GM13976 (cell line): Measurements from ENCODE around the gene ABTB2.

Experiments
- DNase-seq: peaks from one replicate; pipeline ENCODE4 v3.0.0; 2012; ENCODE audit warnings: low spot score
- CTCF ChIP-seq: IDR thresholded peaks from 2 replicates; pipeline ENCODE4 v1.5.1; 2012; ENCODE audit warnings: borderline replicate concordance, mild to moderate bottlenecking; ENCODE audit not compliant: insufficient read depth; ENCODE audit errors: extremely low read depth, missing control alignments, control extremely low read depth
- in situ Hi-C: fragments of 300-500 bp; cut with MboI; formaldehyde crosslinking; loops from one replicate; pipeline ENCODE4 v1.12.0; 2022; ENCODE audit warnings: low sequenced_read_pairs, mixed read lengths, inconsistent platforms; ENCODE audit not compliant: unreplicated experiment

The ABTB2 gene

GRCh38 chr11:34266090-34266912 is 91.5 kb downstream of the ABTB2 start:
- DNase-seq, result no peak
- in situ Hi-C loops, result no loop called here
- no peak for TF ChIP-seq CTCF

GRCh38 chr11:34264303-34265110 is 93.3 kb downstream of the ABTB2 start:
- no peak for DNase-seq
- in situ Hi-C loops, result no loop called here
- TF ChIP-seq CTCF, result no peak

DNA sequence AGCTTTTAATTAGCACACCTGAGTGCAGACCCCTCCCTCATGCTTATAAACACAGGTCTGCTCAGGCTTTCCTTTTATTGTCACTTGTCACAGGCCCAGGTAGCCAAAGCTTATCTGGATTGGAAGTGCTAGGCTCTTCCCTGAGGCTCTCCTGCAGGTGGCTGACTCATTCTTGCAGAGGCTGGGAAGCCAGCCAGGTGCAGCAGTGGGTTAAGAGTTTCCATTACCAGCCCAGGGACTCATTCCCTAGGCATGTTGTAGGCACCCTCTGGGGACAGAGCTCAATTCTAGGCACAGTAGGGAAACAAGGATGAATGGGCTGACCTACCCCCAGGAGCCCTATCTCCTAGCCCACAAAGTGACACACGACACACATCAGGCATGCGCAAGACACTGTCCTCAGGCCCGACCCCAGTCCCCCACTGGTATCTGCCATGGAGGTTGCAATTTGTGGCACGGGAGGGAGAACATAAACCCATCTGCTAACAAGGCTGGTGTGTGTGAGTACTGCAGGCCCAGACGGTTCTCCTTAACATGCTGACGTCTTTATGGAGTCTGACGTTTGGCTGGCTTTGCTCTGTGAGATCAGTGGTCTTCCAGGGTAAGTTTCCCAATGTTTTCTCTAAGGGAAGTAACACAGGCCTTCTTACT is 94.2 kb downstream of the ABTB2 start:
- in situ Hi-C loops, result no loop called here
- DNase-seq, result no peak

DNA sequence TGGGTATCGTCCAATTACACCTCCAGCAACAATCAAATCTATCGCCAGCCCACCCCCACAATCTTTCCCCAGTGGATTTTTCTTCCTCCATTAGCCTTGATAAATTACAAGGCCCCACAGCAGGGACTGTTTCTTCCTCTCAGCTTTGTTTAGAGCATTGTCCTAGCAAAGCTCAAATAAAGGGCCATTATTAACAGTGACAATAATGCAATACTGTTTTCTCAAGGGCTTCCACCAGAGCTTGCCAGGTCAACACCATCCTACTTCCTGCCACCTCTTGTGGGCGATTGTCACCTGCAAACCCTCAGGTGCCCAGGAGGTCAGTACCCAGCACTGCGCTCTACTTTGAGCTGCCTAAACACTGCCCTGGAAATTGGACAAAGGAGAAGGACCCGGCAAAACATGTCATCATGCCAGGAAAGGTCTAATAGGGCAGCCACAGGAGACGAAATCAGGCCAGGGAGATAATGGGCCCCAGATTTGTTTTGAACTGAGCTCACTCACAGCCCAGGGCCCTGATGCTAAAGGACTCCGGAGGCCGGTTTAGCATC is 95.2 kb downstream of the ABTB2 start:
- no peak for TF ChIP-seq CTCF
- no peak for DNase-seq
- in situ Hi-C loops, result no loop called here

More for the DNA sequence above, 94.2 kb downstream of the ABTB2 start:
- TF ChIP-seq CTCF, result no peak

- in situ Hi-C loops, result no loop called here
- no peak for TF ChIP-seq CTCF
- no peak for DNase-seq
These were observed 96.0 kb downstream of the ABTB2 start for GRCh38 chr11:34261820-34262219.

DNA sequence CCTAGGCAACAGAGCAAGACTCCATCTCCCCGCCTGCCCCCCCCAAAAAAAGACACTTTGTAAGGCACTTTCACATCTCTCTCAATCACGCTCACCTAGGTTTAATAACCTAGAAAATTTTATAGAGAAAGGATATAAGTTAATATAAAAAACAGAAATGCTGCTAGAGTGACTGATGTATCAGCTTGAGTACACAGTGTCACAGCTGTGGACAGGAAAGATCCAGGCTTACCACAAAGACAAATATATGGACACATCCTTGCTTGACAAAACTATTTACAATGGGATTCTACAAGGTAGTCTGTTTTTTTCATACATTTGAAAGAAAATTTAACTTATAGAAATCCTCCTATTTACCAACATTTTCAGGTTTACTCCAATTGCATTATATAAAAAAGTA is 96.7 kb downstream of the ABTB2 start:
- TF ChIP-seq CTCF, result no peak
- in situ Hi-C loops, result no loop called here
- no peak for DNase-seq
